Stimulated activated CD4-positive, alpha-beta T cell treated with anti-CD3 and anti-CD28 coated beads, TNF-alpha, amount 100 ng/mL, for 24 hours (primary cell): ENCODE data around the gene ATF7IP2.
"Not testable (repeated sequence)": the region's sequence is repeated elsewhere in the genome, so short reads cannot be mapped to it uniquely, and the experiment has no call there.

Experiments used
- DNase-seq, 3 experiments: peaks; one replicate each; pipeline ENCODE4 v3.0.0-alpha.2; 2020; ENCODE audit warnings: low read depth in 3 of 3

The ATF7IP2 gene

DNA sequence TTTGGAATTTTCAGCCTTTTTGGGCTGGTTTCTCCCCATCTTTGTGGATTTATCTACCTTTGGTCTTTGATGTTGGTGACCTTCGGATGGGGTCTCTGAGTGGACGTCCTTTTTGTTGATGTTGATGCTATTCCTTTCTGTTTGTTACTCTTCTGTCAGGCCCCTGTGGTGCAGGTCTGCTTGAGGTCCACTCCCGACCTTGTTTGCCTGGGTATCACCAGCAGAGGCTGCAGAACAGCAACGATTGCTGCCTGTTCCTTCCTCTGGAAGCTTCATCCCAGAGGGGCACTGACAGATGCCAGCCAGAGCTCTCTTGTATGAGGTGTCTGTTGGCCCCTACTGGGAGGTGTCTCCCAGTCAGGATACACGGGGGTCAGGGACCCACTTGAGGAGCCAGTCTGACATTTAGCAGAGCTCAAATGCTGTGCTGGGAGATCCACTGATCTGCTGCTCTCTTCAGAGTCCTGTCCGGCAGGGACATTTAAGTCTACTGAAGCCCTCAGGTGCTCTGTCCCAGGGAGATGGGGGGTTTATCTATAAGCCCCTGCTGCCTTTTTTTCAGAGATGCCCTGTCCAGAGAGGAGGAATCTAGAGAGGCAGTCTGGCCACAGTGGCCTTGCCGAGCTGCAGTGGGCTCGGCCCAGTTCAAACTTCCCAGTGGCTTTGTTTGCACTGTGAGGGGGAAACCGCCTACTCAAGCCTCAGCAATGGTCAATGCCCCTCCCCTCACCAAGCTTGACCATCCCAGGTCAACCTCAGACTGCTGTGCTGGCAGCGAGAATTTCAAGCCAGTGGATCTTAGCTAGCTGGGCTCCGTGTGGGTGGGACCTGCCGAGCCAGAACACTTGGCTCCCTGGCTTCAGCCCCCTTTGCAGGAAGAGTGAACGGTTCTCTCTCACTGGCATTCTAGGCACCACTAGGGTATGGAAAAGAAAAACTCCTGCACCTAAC is 66.6 kb downstream of the ATF7IP2 start:
- not testable (repeated sequence) for DNase-seq

DNA sequence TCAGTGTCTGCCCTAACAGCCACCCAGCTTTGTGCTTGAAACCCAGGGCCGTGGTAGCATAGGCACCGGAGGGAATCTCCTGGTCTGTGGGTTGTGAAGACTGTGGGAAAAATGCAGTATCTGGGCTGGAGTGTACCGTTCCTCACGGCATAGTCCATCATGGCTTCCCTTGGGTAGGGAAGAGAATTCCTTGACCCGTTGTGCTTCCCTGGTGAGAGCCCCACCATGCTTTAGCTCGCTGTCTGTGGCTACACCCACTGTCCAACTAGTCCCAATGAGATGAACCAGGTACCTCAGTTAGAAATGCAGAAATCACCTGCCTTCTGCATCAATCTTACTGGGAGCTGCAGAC is 67.3 kb downstream of the ATF7IP2 start:
- no peak for DNase-seq

DNA sequence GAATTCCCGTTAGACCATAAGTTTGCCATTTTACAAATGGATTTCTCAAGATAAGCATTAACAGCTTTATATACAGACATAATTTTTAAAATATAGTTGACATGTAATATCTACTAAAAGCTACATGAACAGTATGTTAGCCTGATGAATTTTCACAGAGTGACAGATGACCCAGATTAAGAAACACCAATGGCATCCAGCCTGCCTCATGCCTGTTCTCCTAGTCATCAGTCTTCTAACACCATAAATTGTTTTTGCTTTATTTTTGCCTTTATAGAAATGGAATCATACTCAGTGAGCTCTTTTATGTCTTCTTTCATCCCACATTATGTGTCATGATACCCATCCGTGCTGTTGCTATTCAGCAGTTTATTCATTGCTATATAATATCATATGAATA is 80.0 kb downstream of the ATF7IP2 start:
- DNase-seq = no peak

DNA sequence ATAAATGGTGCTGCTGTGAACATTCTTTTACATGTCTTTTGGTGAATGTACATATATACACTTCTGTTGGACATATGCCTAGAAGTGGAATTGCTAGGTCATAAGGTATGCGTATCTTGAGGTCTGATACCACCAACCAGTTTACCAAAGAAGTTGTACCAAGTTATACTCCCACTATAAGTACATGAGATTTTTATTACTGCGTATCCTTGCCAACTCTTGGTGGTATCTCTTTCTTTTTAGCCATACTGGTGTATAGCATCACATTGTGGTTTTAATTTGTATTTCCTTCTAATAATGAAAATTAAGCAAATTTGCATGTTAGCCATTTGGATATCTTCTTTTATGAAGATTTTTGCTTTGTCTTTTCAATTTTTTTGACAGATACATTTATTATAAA is 80.5 kb downstream of the ATF7IP2 start:
- DNase-seq = no peak

DNA sequence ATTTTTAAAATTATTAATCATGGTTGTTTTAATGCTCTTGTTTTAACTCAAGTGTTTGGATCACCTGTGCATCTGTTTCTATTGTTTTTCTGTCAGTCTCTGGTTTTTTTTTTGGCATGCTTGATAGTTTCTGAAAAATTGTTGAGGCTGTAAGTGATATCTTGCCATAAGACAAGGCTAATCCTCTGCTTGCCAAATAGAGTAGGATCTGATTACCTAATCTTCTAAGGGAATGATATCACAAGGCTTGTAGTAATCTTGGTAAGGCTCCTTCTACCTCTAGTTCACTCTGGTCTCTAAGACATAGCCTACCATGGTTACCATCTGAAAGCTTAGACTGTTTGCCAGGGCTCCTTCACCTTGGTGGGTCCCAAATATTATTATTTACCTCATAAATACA is 81.0 kb downstream of the ATF7IP2 start:
- DNase-seq = no peak

DNA sequence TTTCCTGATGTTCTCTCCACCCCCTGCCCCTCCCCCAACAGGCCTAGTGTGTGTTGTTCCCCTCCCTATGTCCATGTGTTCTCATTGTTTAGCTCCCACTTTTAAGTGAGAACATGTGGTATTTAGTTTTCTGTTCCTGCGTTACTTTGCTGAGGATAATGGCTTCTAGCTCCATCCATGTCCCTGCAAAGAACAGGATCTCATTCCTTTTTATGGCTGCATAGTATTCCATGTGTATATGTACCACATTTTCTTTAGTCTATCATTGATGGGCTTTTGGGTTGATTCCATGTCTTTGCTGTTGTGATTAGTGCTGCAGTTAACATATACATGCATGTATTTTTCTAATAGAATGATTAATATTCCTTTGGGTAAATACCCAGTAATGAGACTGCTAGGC is 90.8 kb downstream of the ATF7IP2 start:
- not testable (repeated sequence) for DNase-seq

DNA sequence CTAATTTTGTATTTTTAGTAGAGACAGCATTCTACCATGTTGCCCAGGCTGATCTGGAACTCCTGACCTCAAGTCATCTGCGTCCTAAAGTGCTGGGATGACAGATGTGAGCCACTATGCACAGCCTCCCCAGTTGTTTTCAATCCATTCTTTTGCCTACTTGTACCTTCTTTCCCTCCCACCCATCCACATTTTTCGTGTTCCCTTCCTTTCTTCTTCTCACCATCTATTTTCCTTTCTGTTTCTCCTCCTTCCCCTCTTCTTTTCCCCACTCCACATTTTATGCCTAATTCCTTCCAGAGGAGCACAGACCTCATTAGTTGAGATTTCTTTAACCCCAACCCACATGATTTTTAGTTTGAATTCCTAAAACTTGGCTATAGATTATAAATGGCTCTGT is 94.3 kb downstream of the ATF7IP2 start:
- no peak for DNase-seq

DNA sequence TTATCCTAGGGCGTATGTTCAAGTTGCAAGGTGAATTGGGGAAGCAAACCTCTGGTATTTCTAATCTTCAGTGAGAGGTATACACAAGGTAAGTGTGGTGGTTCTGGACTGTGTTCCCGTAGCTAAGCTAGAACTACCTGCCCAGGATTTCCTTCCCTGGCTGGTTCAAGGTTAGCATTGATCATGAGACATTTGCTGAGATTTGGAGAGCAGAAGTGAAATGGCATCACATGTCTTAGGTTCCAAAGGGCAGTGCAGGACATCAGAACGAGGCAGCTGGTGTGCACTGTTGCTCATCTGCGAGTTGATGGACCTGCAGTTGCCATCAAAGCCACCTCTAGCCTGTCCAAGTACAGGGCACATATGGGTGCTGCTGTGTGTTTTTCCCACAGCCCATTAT is 99.3 kb downstream of the ATF7IP2 start:
- no peak for DNase-seq

DNA sequence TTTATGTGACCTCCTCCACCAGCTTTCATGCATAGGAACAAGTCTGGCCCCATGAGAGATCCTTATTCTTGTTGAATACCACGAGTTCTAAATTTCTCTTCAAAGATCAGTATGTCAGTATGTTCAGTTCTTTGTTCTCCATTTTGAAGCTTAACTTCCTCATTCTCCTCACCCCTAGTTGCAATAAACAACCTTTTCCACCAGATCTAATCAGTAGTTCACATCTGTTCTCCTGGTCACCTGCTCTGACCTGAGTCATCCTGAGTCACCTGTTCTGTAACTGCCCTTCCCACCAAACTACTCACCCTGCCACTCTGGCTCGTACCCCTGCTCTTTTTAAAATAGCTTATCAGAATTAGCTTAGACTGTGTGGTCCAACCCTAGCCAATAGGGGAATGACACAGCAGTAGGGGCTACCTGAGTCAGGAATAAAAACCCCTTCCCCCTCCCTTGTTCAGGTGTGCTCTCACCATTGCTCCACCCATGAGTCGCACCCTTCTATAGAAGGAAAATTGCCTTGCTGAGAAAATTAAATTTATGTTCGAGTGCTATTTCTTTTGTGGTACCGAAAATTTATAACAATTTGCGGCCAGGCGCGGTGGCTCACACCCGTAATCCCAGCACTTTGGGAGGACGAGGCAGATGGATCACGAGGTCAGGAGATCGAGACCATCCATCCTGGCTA is 100.0 kb downstream of the ATF7IP2 start:
- DNase-seq = no peak

DNA sequence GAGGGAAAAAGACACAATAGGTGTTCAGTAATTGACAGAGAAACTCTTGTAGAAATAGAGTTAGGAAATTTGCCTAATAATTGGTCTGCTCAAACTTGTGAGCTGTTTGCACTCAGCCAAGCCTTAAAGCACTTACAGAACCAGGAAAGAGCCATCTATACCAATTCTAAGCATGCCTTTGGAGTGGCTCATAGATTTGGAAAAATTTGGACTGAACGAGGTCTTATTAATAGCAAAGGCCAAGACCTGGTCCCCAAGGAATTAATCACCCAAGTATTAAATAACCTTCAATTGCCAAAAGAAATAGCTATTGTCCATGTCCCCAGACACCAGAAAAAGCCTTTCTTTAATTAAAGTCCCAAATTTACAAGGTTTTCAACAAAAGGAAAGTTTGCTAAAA is 104.3 kb downstream of the ATF7IP2 start:
- no peak for DNase-seq

DNA sequence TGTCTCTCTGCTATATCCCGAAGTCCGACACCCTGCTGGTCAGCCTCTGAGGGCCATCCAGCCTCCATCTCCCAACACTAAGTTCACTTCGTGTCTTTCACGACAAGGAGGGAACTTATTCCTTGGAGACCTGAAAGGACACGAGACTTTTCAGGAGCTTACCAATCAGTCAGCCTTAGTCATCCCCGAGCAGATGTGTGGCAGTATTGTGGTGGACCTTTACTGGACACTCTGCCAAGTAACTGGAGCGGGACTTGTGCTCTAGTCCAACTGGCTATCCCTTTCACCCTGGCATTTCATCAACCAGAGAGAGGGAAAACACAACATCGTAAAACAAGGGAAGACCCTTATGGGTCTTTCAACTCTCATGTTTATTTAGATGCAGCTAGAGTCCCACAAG is 107.4 kb downstream of the ATF7IP2 start:
- no peak for DNase-seq

DNA sequence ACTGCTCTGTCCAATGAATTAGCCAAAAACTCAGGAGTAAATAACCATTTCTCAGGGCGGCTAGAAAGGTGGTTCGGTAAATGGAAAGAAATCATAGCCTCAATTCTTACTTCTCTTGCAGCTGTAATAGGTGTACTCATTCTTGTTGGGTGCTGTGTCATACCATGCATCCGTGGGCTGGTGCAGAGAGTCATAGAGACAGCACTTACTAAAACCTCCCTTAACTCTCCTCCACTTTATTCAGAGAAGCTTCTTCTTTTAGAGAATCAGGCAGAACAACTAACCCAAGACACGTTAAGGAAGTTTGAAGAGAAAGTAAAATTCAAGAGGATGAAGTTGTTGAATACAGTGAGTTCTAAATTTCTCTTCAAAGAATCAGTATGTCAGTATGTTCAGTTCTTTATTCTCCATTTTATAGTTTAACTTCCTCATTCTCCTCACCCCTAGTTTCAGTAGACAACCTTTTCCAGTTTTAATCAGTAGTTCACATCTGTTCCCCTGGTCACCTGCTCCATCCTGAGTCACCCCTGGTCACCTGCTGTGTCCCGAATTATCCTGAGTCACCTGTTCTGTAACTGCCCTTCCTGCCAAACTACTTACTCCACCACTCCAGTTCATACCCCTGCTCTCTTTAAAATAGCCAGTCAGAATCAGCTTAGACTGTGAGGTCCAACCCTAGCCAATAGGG is 108.6 kb downstream of the ATF7IP2 start:
- DNase-seq = no peak

DNA sequence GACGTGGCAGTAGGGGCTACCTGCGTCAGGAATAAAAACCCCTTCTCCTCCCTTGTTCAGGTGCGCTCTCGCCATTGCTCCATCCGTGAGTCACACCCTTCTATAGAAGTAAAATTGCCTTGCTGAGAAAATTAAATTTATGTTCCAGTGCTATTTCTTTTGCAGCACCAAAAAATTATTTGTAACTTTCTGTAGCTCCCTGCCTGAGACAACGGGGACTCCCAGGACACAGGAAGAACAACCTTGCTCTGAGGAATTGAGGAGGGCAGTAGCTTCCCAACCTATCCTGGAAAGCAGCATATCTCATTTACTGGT is 109.1 kb downstream of the ATF7IP2 start:
- no peak for DNase-seq

DNA sequence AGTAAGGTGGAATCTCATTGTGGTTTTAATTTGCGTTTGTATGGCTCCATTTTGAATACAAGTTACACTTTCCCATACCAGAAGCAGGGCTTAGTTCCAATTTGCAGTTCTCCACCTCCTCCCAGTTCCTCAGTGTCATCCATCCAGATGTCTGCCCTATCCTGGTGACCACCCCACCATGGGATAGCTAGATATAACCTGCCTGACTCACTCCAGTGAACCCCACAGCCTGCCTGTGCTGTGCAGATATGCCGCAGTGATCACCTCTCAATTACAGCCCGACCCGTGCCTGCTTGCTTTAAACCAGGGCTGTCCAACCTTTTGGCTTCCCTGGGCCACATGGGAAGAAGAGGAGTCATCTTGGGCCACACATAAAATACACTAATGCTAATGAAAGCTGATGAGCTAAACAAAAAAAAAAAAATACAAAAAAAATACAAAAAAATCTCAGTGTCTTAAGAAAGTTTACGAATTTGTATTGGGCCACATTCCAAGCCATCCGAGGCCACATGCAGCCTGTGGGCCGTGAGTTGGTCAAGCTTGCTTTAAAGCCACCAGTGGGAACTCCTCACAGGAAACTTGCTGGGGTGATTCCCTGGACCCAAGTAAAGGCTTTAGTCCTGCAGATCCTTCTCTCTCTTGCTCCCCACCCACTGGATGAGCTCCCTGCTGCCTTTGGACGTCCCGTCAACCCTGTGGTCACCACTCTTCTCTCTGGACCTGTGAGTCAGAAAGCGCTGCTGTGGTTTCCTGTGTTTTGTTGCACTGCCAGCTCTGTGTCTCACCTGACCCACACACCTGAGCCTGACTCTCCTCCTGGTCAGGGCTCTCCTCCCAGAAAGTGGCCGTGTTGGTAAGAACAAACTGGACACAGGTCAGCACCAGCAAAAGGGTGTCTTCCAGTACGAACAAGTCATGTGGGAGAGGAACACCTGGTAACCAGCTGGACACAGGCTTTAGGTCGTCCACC is 111.6 kb downstream of the ATF7IP2 start:
- DNase-seq = no peak

DNA sequence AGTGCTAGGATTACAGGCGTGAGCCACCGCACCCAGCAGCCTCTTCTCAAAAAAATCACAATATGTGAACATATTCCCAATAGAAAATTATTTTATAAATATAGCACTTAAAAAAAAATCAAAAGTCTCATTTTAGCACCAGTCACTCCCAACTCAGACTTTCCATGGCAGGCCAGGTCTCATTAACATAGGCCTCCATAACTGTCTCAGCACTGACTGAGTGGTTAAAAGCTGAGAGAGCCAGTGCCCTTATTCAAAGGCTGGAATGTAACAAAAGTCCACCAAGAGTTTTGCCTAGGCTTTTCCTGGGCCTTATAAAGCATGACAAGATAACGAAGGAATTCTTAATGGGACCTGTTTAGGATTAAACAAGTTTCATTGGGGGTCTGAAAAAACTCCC is 114.7 kb downstream of the ATF7IP2 start:
- DNase-seq = no peak

DNA sequence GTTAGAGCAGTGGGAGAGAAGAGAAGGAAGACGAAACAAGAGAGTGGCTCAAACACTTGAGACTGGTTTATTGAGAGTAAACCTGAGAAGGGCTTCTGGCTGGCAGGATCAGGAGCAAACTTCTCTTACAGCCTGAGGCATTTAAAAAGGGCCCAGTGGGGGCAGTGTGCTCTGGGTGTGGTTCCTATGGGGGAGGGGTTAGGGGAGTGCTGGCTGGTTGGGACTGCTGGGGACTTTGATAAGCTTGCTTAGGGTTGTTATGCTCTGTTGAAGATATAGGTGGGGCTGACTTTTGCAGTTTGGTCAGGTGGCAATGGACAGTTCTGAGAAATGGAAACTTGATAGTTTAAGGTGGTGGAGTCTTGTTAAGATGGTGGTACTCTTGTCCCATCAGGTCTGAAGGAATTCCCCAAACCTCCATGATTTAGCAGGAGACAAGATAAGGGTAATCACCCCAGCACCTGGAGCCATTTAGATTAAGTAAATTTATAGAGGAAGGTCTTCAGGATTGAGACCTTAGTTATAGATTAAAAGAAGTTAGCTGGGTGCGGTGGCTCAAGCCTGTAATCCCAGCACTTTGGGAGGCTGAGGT is 115.3 kb downstream of the ATF7IP2 start:
- no peak for DNase-seq

DNA sequence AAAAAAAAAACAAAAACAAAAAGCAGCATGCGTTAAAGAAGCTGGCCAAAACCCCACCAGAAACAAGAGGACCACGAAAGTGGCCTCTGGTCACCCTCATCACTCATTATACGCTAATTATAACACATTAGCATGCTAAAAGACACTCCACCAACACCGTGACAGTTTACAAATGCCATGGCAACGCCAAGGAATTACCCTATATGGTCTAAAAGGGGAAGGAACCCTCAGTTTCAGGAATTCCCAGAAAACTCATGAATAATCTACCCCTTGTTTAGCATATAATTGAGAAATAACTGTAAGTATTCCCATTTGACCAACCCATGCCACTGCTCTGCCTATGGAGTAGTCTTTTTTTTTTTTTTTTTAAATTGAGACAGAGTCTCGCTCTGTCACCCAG is 116.9 kb downstream of the ATF7IP2 start:
- DNase-seq = no peak

DNA sequence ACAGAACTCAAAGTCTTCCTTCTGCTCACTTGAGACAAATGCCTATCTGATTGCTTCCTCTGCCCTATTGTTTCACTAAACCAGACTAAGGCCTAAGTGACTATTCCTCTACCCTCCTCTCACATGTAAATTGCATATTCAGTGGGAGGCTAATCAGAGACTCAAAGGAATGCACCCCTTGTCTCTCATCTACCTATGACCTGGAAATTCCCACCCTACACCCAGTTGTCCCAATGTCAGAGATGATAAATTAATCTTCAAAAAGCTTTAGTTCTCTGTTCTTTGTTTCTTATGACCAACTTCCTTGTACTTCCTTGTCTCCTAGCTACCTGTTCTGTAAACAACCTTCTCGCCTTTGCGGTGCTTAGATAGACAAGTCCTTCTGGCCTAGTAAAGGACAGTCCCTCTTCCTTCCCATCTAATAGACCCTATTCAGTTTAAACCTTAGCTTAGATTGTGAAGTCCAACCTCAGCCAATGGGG is 118.6 kb downstream of the ATF7IP2 start:
- no peak for DNase-seq

DNA sequence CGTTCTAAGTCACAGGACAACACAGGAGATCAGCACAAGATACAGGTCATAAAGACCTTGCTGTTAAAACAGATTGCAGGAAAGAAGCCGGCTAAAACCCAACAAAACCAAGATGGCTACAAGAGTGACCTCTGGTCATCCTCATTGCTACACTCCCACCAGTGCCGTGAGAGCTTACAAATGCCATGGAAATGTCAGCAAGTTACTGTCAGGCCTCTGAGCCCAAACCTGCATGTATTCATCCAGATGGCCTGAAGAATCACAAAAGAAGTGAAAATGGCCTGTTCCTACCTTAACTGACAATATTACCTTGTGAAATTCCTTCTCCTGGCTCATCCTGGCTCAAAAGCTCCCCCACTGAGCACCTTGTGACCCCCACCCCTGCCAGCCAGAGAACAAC is 119.4 kb downstream of the ATF7IP2 start:
- DNase-seq = not testable (repeated sequence)

DNA sequence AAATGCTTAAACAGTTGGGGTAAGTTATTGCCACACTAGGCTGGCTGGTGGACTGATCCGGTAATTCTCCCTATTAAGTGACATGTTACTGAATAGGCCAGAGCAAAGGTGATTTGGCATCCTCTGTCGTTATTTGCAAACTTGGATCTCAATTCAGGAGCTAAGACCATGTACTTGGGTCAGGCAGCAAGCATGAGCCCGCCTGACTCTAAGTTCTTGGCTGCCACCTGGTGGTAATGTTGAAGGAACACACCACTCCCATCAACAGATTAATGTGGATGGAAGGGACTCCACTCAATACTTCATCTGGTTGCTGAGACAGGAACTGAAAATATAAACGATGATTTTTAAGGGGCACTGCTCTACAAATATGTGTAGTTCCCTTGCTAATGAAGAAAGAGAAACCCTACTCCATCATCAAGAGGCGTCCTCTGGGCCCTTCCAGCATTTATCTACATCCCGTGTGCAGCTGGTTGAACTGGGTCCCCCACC is 123.7 kb downstream of the ATF7IP2 start:
- DNase-seq = peak; percentile 36 to 57 (median 39)

DNA sequence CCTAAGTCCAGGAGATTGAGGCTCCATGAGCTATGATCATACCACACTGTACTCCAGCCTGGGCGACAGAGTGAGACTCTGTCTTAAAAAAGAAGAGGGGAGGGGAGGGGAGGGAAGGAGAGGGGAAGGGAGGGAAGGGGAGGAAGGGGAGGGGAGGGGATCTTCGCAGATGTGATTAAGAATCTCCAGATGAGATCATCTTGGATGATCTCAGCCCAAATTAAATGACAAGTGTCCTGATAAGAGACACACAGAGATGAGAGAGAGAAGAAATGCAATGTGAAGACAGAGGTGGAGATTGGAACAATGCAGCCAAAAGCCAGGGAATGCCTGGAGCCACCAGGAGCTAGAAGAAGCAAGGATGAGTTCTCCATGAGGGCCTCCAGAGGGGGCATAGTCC is 124.4 kb downstream of the ATF7IP2 start:
- DNase-seq = no peak
